ENCODE measurements around the gene TPST2. TPM values are rescaled to one million over a fixed set of nuclear protein-coding genes. Genes with fewer than 3 reads are reported as not detected.

The TPST2 gene
- total RNA-seq, 2 donors from 2014 or later: 37.7 to 82.3 TPM

- H3K4me3 ChIP-seq: no peak overlapping the region
- ATAC-seq (ENCODE audit: insufficient number of reproducible peaks, low FRiP score, low read depth) (no peak), DNase-seq (ENCODE audit: low spot score) (no peak)
- no peaks in the 10 kb centered on the region for H3K27me3 ChIP-seq (replicated peaks; ENCODE audit: insufficient read depth)
- H3K4me1 ChIP-seq (ENCODE audit: control insufficient read depth in 1 of 2, low read depth in 2 of 2): peaks cover 18 to 29% of the 10 kb centered on the region in 2 donors
- no peak overlapping the region for H3K27ac ChIP-seq
- no peaks in the 10 kb centered on the region for H3K9me3 ChIP-seq
- no peaks in the 10 kb centered on the region for H3K36me3 ChIP-seq
- no peak for TF ChIP-seq CTCF (IDR thresholded peaks at IDR 0.05)
Observed at GRCh38 chr22:26586556-26587325, 3.2 kb downstream of the TPST2 start.

- no peaks in the 10 kb centered on the region for H3K9me3 ChIP-seq
- H3K4me1 ChIP-seq (ENCODE audit: control insufficient read depth in 1 of 2, low read depth in 2 of 2): peaks cover 14 to 22% of the 10 kb centered on the region in 2 donors
- ATAC-seq (ENCODE audit: insufficient number of reproducible peaks, low FRiP score, low read depth): no peak
- no peaks in the 10 kb centered on the region for H3K27me3 ChIP-seq (replicated peaks; ENCODE audit: insufficient read depth)
- no peak overlapping the region for H3K4me3 ChIP-seq
- no peaks in the 10 kb centered on the region for H3K36me3 ChIP-seq
- no peak for TF ChIP-seq CTCF (IDR thresholded peaks at IDR 0.05)
- H3K27ac ChIP-seq: no peak overlapping the region
- DNase-seq (ENCODE audit: low spot score): no peak
Observed at GRCh38 chr22:26585104-26585790, 4.7 kb downstream of the TPST2 start.

- Histone ChIP-seq H3K4me1 (ENCODE audit: control insufficient read depth in 1 of 2, low read depth in 2 of 2) (peaks cover 12 to 21% of the 10 kb centered on the region in 2 donors), H3K36me3 (no peaks in the 10 kb centered on the region), H3K9me3 (no peaks in the 10 kb centered on the region), H3K27ac (no peak overlapping the region), H3K27me3 (replicated peaks; ENCODE audit: insufficient read depth) (no peaks in the 10 kb centered on the region), H3K4me3 (no peak overlapping the region)
- TF ChIP-seq CTCF (IDR thresholded peaks at IDR 0.05): no peak
- DNase-seq (ENCODE audit: low spot score) (no peak), ATAC-seq (ENCODE audit: insufficient number of reproducible peaks, low FRiP score, low read depth) (no peak)
Observed at GRCh38 chr22:26584010-26584409, 5.9 kb downstream of the TPST2 start.

GRCh38 chr22:26581633-26582168, 8.2 kb downstream of the TPST2 start:
- Histone ChIP-seq H3K4me3 (no peak overlapping the region), H3K36me3 (no peaks in the 10 kb centered on the region), H3K27me3 (replicated peaks; ENCODE audit: insufficient read depth) (no peaks in the 10 kb centered on the region), H3K9me3 (no peaks in the 10 kb centered on the region), H3K4me1 (ENCODE audit: control insufficient read depth in 1 of 2, low read depth in 2 of 2) (peaks cover 9 to 13% of the 10 kb centered on the region in 2 donors), H3K27ac (no peak overlapping the region)
- DNase-seq (ENCODE audit: low spot score) (no peak), ATAC-seq (ENCODE audit: insufficient number of reproducible peaks, low FRiP score, low read depth) (no peak)
- no peak for TF ChIP-seq CTCF (IDR thresholded peaks at IDR 0.05)

- H3K27ac ChIP-seq: no peak overlapping the region
- no peak for TF ChIP-seq CTCF (IDR thresholded peaks at IDR 0.05)
- no peaks in the 10 kb centered on the region for H3K27me3 ChIP-seq (replicated peaks; ENCODE audit: insufficient read depth)
- no peaks in the 10 kb centered on the region for H3K36me3 ChIP-seq
- peaks cover 9 to 13% of the 10 kb centered on the region in 2 donors for H3K4me1 ChIP-seq (ENCODE audit: control insufficient read depth in 1 of 2, low read depth in 2 of 2)
- no peaks in the 10 kb centered on the region for H3K9me3 ChIP-seq
- ATAC-seq (ENCODE audit: insufficient number of reproducible peaks, low FRiP score, low read depth): no peak
- no peak for DNase-seq (ENCODE audit: low spot score)
- no peak overlapping the region for H3K4me3 ChIP-seq
Observed at GRCh38 chr22:26581026-26581425, 8.9 kb downstream of the TPST2 start.

Data from thoracic aorta (tissue), 2 donors.